SK-N-SH (cell line): ENCODE data around the gene CALN1. TPM values are rescaled to one million over a fixed set of nuclear protein-coding genes. Genes with fewer than 3 reads are reported as not detected.

Experiments used
- CTCF ChIA-PET: fragments of 300-600, 350-600 bp; formaldehyde crosslinking; extraction: SDS; loops from one replicate; lab custom pipeline; 2021; lab: Yijun Ruan, JAX
- POLR2A ChIA-PET: fragments of 350-600 bp; sonication (Branson Sonifier 250); formaldehyde crosslinking; extraction: SDS; loops from one replicate; lab custom pipeline; 2020; ENCODE audit warnings: antibody characterized with exemption, inconsistent platforms; lab: Yijun Ruan, JAX
- DNase-seq: peaks from one replicate; pipeline ENCODE4 v3.0.0; 2012
- H2AFZ ChIP-seq: fragments of 200-600 bp; sonication (generic); 2 replicates; pipeline ENCODE4 v1.8.1; 2016; ENCODE audit warnings: antibody characterized with exemption, mild to moderate bottlenecking, low read depth
- H3F3A ChIP-seq: fragments of 200-600 bp; sonication (generic); replicated peaks from 2 replicates; pipeline ENCODE3; 2016; ENCODE audit warnings: antibody characterized with exemption, mild to moderate bottlenecking; ENCODE audit not compliant: insufficient read depth
- H3K27ac ChIP-seq, 2 experiments: fragments of 200-500 bp in 1 of 2; fragments of 200-600 bp in 1 of 2; sonication (Bioruptor generic) in 1 of 2; sonication (generic), shearing (Covaris generic) in 1 of 2; 2 replicates each; pipeline versions ENCODE4 v1.5.1 to v1.6.1; 2014 to 2016; ENCODE audit warnings: low read depth in 2 of 2, inconsistent platforms in 1 of 2, low read length in 1 of 2, mild to moderate bottlenecking in 1 of 2, mixed read lengths in 1 of 2
- H3K27me3 ChIP-seq: fragments of 200-600 bp; sonication (generic), shearing (Covaris generic); 2 replicates; pipeline ENCODE4 v1.6.1; 2016; ENCODE audit warnings: mixed run types; ENCODE audit not compliant: insufficient read depth
- H3K36me3 ChIP-seq, 2 experiments: fragments of 200-500 bp in 1 of 2; fragments of 200-600 bp in 1 of 2; sonication (Bioruptor generic) in 1 of 2; sonication (generic) in 1 of 2; replicated peaks in 1 of 2; 2 replicates each; pipeline versions ENCODE3 to v1.5.1; 2014 to 2016; ENCODE audit warnings: low read length in 1 of 2, mild to moderate bottlenecking in 1 of 2; ENCODE audit not compliant: insufficient read depth in 2 of 2, control insufficient read depth in 1 of 2
- H3K4me1 ChIP-seq, 2 experiments: fragments of 200-500 bp in 1 of 2; fragments of 200-600 bp in 1 of 2; sonication (Bioruptor generic) in 1 of 2; sonication (generic), shearing (Covaris generic) in 1 of 2; 2 replicates each; pipeline versions ENCODE4 v1.5.1 to v1.6.1; 2014 to 2016; ENCODE audit warnings: low read depth in 1 of 2, low read length in 1 of 2, mixed run types in 1 of 2; ENCODE audit not compliant: insufficient read depth in 2 of 2, control insufficient read depth in 1 of 2
- H3K4me2 ChIP-seq: fragments of 200-600 bp; sonication (generic), shearing (Covaris generic); 2 replicates; pipeline ENCODE4 v1.6.1; 2017; ENCODE audit warnings: mixed run types
- H3K4me3 ChIP-seq, 2 experiments: fragments of 200-500 bp in 1 of 2; fragments of 200-600 bp in 1 of 2; sonication (Bioruptor generic) in 1 of 2; sonication (generic), shearing (Covaris generic) in 1 of 2; 2 replicates each; pipeline versions ENCODE4 v1.5.1 to v1.8.1; 2014 to 2016; ENCODE audit warnings: low read depth in 2 of 2, inconsistent platforms in 1 of 2, low read length in 1 of 2, mild to moderate bottlenecking in 1 of 2, mixed read lengths in 1 of 2, moderate library complexity in 1 of 2
- H3K79me2 ChIP-seq: fragments of 200-600 bp; sonication (generic); 2 replicates; pipeline ENCODE4 v1.8.1; 2017; ENCODE audit warnings: mild to moderate bottlenecking; ENCODE audit not compliant: insufficient read depth
- H3K9ac ChIP-seq: fragments of 200-600 bp; sonication (generic); 2 replicates; pipeline ENCODE4 v1.6.1; 2017; ENCODE audit warnings: mixed run types
- H3K9me2 ChIP-seq: fragments of 200-600 bp; sonication (generic); 2 replicates; pipeline ENCODE4 v1.6.1; 2017; ENCODE audit warnings: mixed run types
- H3K9me3 ChIP-seq: fragments of 200-600 bp; sonication (generic); 2 replicates; pipeline ENCODE4 v1.6.1; 2017; ENCODE audit warnings: mixed run types, mild to moderate bottlenecking, moderate library complexity
- H4K20me1 ChIP-seq: fragments of 200-600 bp; sonication (generic); 2 replicates; pipeline ENCODE4 v1.6.1; 2017; ENCODE audit warnings: mild to moderate bottlenecking, mixed run types; ENCODE audit not compliant: insufficient read depth
- CHD2 ChIP-seq: fragments of 150-350 bp; IDR thresholded peaks from 2 replicates; pipeline ENCODE4 v1.6.1; 2018; ENCODE audit warnings: low read length; ENCODE audit not compliant: partially characterized antibody
- ELF1 ChIP-seq: IDR thresholded peaks from 2 replicates; pipeline ENCODE4 v1.4.0; 2012
- EP300 ChIP-seq, 2 experiments: IDR thresholded peaks; 2 replicates each; pipeline versions ENCODE4 v1.4.0 to v1.6.1; 2012; ENCODE audit warnings: borderline replicate concordance in 1 of 2, low read depth in 1 of 2, low read length in 1 of 2
- FOSL2 ChIP-seq: IDR thresholded peaks from 2 replicates; pipeline ENCODE4 v1.4.0; 2012; ENCODE audit warnings: low read depth, mild to moderate bottlenecking, moderate library complexity, borderline replicate concordance
- GABPA ChIP-seq: IDR thresholded peaks from 2 replicates; pipeline ENCODE4 v1.4.0; 2012; ENCODE audit warnings: low read depth, mild to moderate bottlenecking
- GATA2 ChIP-seq: sonication (generic); formaldehyde crosslinking; IDR thresholded peaks from 2 replicates; pipeline ENCODE4 v1.5.0; 2020; ENCODE audit warnings: mild to moderate bottlenecking, missing genetic modification reagents
- JUND ChIP-seq: IDR thresholded peaks from 2 replicates; pipeline ENCODE4 v1.4.0; 2012
- MEF2A ChIP-seq: IDR thresholded peaks from 2 replicates; pipeline ENCODE4 v1.4.0; 2012; ENCODE audit warnings: low read depth, borderline replicate concordance
- MXI1 ChIP-seq: IDR thresholded peaks from 2 replicates; pipeline ENCODE4 v1.6.1; 2012; ENCODE audit warnings: mild to moderate bottlenecking, low read depth, low read length, improper control_type of control experiment
- NFIC ChIP-seq: IDR thresholded peaks from 2 replicates; pipeline ENCODE4 v1.4.0; 2012; ENCODE audit warnings: borderline replicate concordance
- NRF1 ChIP-seq: IDR thresholded peaks from 2 replicates; pipeline ENCODE4 v1.6.1; 2012; ENCODE audit warnings: low read depth, mild to moderate bottlenecking, low read length
- POLR2AphosphoS5 ChIP-seq: IDR thresholded peaks from 2 replicates; pipeline ENCODE4 v1.6.1; 2012; ENCODE audit warnings: low read depth, low read length
- RAD21 ChIP-seq: IDR thresholded peaks from 2 replicates; pipeline ENCODE4 v1.6.1; 2012; ENCODE audit warnings: mild to moderate bottlenecking, low read length
- SIN3A ChIP-seq: IDR thresholded peaks from 2 replicates; pipeline ENCODE4 v1.6.1; 2012; ENCODE audit warnings: low read depth, mild to moderate bottlenecking, low read length, moderate library complexity, borderline replicate concordance
- SMC3 ChIP-seq: IDR thresholded peaks from 2 replicates; pipeline ENCODE4 v1.6.1; 2012; ENCODE audit warnings: low read depth, low read length, improper control_type of control experiment
- TAF1 ChIP-seq: IDR thresholded peaks from 2 replicates; pipeline ENCODE4 v1.6.1; 2012; ENCODE audit warnings: low read depth, mild to moderate bottlenecking, low read length, moderate library complexity, borderline replicate concordance
- WGBS: methylation state at CpG from one replicate; pipeline ENCODE4 v1.1.6; 2017; ENCODE audit warnings: low lambda C conversion rate; 5-methylcytosine and 5-hydroxymethylcytosine counted together
- polyA plus RNA-seq, 3 experiments: library from polyadenylated mRNA; depleted of rRNA; stranded (reverse); fragments of >200 nt; gene quantifications; 2 replicates each; pipeline ENCODE4 v1.2.3, GENCODE V29; 2012
- TF ChIP-seq, protein P1 (sequence below): fragments of 200-600 bp; sonication (generic); IDR thresholded peaks from 2 replicates; pipeline ENCODE4 v1.6.1; 2017; ENCODE audit warnings: antibody characterized with exemption, mild to moderate bottlenecking, moderate library complexity
- TF ChIP-seq, protein P2 (sequence below): IDR thresholded peaks from 2 replicates; pipeline ENCODE4; 2012
- TF ChIP-seq, protein P3 (sequence below): IDR thresholded peaks from 2 replicates; pipeline ENCODE4 v1.4.0; 2012; ENCODE audit warnings: low read depth, borderline replicate concordance
- TF ChIP-seq, protein P4 (sequence below): IDR thresholded peaks from 2 replicates; pipeline ENCODE4 v1.6.1; 2012; ENCODE audit warnings: mild to moderate bottlenecking, low read depth, low read length, moderate library complexity

Gene CALN1
- polyA plus RNA-seq, 1 of the 3 experiments (the other 2 are of a cell fraction), result not detected

DNA sequence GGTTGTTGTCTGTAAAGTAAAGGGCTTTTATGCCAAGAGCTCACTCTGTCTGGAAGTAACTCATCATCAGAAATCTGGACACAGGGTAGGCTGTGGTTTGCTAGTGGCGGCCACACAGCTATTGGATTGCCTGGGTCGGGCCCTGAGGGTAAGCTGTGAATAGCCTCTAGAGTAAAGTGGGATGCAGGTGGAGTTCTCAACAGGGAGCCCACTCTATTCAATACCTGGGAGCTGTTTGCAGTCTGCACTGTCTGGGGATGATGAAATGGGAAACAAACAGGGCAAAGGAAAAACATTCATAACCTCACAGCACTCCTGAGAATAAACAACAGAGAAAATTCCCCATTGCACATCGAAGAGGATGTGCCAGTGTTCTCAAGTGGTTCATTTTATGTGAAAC is 582.6 kb downstream of the CALN1 start:
- ChIA-PET POLR2A (no interaction called here), CTCF (no interaction called here)
- Histone ChIP-seq H3K36me3 (no peaks in the 10 kb centered on the region), H3K9me3 (no peaks in the 10 kb centered on the region), H3K79me2 (no peaks in the 10 kb centered on the region), H4K20me1 (no peaks in the 10 kb centered on the region), H2AFZ (no peak overlapping the region), H3F3A (no peaks in the 10 kb centered on the region), H3K4me3 (no peak overlapping the region), H3K9ac (no peak overlapping the region), H3K4me1 (no peaks in the 10 kb centered on the region), H3K9me2 (no peaks in the 10 kb centered on the region), H3K4me2 (no peak overlapping the region), H3K27ac (no peak overlapping the region), H3K27me3 (no peaks in the 10 kb centered on the region)
- no peak for DNase-seq
- 1% methylated on average over 3 of the region's 3 CpGs for WGBS
- no peak for TF ChIP-seq SMC3
- TF ChIP-seq, protein P1, sequence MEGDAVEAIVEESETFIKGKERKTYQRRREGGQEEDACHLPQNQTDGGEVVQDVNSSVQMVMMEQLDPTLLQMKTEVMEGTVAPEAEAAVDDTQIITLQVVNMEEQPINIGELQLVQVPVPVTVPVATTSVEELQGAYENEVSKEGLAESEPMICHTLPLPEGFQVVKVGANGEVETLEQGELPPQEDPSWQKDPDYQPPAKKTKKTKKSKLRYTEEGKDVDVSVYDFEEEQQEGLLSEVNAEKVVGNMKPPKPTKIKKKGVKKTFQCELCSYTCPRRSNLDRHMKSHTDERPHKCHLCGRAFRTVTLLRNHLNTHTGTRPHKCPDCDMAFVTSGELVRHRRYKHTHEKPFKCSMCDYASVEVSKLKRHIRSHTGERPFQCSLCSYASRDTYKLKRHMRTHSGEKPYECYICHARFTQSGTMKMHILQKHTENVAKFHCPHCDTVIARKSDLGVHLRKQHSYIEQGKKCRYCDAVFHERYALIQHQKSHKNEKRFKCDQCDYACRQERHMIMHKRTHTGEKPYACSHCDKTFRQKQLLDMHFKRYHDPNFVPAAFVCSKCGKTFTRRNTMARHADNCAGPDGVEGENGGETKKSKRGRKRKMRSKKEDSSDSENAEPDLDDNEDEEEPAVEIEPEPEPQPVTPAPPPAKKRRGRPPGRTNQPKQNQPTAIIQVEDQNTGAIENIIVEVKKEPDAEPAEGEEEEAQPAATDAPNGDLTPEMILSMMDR, result no peak
- no peak for TF ChIP-seq ELF1
- TF ChIP-seq SIN3A, result no peak
- no peak for TF ChIP-seq POLR2AphosphoS5
- TF ChIP-seq NFIC, result no peak
- TF ChIP-seq MXI1, result no peak
- TF ChIP-seq EP300 (IDR thresholded peaks at IDR 0.05; ENCODE audit: borderline replicate concordance in 1 of 2, low read depth in 1 of 2, low read length in 1 of 2), result no peak
- TF ChIP-seq JUND, result no peak
- no peak for TF ChIP-seq GABPA
- no peak for TF ChIP-seq FOSL2
- no peak for TF ChIP-seq NRF1
- no peak for TF ChIP-seq TAF1
- TF ChIP-seq GATA2 (CRISPR knock-in tag), result no peak
- TF ChIP-seq, protein P2, sequence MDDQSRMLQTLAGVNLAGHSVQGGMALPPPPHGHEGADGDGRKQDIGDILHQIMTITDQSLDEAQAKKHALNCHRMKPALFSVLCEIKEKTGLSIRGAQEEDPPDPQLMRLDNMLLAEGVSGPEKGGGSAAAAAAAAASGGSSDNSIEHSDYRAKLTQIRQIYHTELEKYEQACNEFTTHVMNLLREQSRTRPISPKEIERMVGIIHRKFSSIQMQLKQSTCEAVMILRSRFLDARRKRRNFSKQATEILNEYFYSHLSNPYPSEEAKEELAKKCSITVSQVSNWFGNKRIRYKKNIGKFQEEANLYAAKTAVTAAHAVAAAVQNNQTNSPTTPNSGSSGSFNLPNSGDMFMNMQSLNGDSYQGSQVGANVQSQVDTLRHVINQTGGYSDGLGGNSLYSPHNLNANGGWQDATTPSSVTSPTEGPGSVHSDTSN, result no peak
- TF ChIP-seq CHD2, result no peak
- TF ChIP-seq MEF2A, result no peak
- TF ChIP-seq, protein P3, sequence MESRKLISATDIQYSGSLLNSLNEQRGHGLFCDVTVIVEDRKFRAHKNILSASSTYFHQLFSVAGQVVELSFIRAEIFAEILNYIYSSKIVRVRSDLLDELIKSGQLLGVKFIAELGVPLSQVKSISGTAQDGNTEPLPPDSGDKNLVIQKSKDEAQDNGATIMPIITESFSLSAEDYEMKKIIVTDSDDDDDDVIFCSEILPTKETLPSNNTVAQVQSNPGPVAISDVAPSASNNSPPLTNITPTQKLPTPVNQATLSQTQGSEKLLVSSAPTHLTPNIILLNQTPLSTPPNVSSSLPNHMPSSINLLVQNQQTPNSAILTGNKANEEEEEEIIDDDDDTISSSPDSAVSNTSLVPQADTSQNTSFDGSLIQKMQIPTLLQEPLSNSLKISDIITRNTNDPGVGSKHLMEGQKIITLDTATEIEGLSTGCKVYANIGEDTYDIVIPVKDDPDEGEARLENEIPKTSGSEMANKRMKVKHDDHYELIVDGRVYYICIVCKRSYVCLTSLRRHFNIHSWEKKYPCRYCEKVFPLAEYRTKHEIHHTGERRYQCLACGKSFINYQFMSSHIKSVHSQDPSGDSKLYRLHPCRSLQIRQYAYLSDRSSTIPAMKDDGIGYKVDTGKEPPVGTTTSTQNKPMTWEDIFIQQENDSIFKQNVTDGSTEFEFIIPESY, result no peak
- TF ChIP-seq RAD21, result no peak
- TF ChIP-seq, protein P4, sequence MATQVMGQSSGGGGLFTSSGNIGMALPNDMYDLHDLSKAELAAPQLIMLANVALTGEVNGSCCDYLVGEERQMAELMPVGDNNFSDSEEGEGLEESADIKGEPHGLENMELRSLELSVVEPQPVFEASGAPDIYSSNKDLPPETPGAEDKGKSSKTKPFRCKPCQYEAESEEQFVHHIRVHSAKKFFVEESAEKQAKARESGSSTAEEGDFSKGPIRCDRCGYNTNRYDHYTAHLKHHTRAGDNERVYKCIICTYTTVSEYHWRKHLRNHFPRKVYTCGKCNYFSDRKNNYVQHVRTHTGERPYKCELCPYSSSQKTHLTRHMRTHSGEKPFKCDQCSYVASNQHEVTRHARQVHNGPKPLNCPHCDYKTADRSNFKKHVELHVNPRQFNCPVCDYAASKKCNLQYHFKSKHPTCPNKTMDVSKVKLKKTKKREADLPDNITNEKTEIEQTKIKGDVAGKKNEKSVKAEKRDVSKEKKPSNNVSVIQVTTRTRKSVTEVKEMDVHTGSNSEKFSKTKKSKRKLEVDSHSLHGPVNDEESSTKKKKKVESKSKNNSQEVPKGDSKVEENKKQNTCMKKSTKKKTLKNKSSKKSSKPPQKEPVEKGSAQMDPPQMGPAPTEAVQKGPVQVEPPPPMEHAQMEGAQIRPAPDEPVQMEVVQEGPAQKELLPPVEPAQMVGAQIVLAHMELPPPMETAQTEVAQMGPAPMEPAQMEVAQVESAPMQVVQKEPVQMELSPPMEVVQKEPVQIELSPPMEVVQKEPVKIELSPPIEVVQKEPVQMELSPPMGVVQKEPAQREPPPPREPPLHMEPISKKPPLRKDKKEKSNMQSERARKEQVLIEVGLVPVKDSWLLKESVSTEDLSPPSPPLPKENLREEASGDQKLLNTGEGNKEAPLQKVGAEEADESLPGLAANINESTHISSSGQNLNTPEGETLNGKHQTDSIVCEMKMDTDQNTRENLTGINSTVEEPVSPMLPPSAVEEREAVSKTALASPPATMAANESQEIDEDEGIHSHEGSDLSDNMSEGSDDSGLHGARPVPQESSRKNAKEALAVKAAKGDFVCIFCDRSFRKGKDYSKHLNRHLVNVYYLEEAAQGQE, result no peak
